Spleen (tissue), 11 donors: ENCODE data around the gene PSMA7. TPM values are rescaled to one million over a fixed set of nuclear protein-coding genes. Genes with fewer than 3 reads are reported as not detected.

ENCODE experiments used
- DNase-seq: peaks from one replicate; pipeline ENCODE4 v3.0.0-alpha.2; 2020
- H3K27ac ChIP-seq, 8 donors: fragments of 200-600 bp; sonication (generic) in 7 of 8; 1 replicate in 4 of 8; 2 replicates in 4 of 8; pipeline versions ENCODE4 v1.5.0 to v1.8.0; 2016 to 2021; ENCODE audit warnings: inconsistent platforms in 4 of 8, mild to moderate bottlenecking in 4 of 8, moderate library complexity in 1 of 8
- H3K27me3 ChIP-seq, 7 donors: fragments of 200-600 bp; sonication (generic) in 6 of 7; replicated peaks in 1 of 7; 1 replicate in 4 of 7; 2 replicates in 3 of 7; pipeline versions ENCODE4 v1.5.0 to v1.8.0; 2016 to 2021; ENCODE audit warnings: inconsistent platforms in 3 of 7, mild to moderate bottlenecking in 1 of 7
- H3K36me3 ChIP-seq, 6 donors: fragments of 200-600 bp; sonication (generic) in 5 of 6; 1 replicate in 4 of 6; 2 replicates in 2 of 6; pipeline versions ENCODE4 v1.5.0 to v1.8.0; 2016 to 2021; ENCODE audit warnings: inconsistent platforms in 2 of 6
- H3K4me1 ChIP-seq, 6 donors: fragments of 200-600 bp; sonication (generic) in 5 of 6; 1 replicate in 3 of 6; 2 replicates in 3 of 6; pipeline versions ENCODE4 v1.5.0 to v1.8.0; 2016 to 2021; ENCODE audit warnings: inconsistent platforms in 3 of 6
- H3K4me3 ChIP-seq, 8 donors: fragments of 200-600 bp; sonication (generic) in 7 of 8; 1 replicate in 4 of 8; 2 replicates in 4 of 8; pipeline versions ENCODE4 v1.5.0 to v1.8.0; 2016 to 2021; ENCODE audit warnings: inconsistent platforms in 4 of 8, mild to moderate bottlenecking in 4 of 8, moderate library complexity in 2 of 8
- H3K9me3 ChIP-seq, 8 donors: fragments of 200-600 bp; sonication (generic) in 7 of 8; 1 replicate in 4 of 8; 2 replicates in 4 of 8; pipeline versions ENCODE4 v1.5.0 to v1.8.0; 2016 to 2021; ENCODE audit warnings: inconsistent platforms in 4 of 8
- POLR2A ChIP-seq, 3 donors: fragments of 450-650 bp; IDR thresholded peaks; one replicate each; pipeline ENCODE4 v1.5.1; 2017; ENCODE audit warnings: antibody characterized with exemption in 3 of 3, mild to moderate bottlenecking in 1 of 3
- POLR2AphosphoS5 ChIP-seq, 3 donors: sonication (generic); formaldehyde crosslinking; IDR thresholded peaks; one replicate each; pipeline ENCODE4 v1.5.1; 2017; ENCODE audit warnings: antibody characterized with exemption in 3 of 3
- WGBS, 5 donors: extraction: QIAGEN DNeasy Blood & Tissue Kit in 3 of 5; methylation state at CpG; one replicate each; pipeline versions ENCODE4 v1.1.5 to v1.1.7; 2013 to 2018; 5-methylcytosine and 5-hydroxymethylcytosine counted together
- intact Hi-C: fragments of 100-400 bp; cut with DNase I; formaldehyde crosslinking; loops from one replicate; pipeline ENCODE4 v1.15.0; 2023; ENCODE audit warnings: low total_unique reads
- polyA plus RNA-seq, 3 donors: library from polyadenylated mRNA; stranded (reverse); fragments of 200-250 nt; gene quantifications; one replicate each; pipeline ENCODE4 v1.2.1, GENCODE V29; 2013
- total RNA-seq, 7 donors: library from RNA; depleted of rRNA in 3 of 7; stranded (reverse); fragments of >200 nt in 3 of 7; fragmentation: NEBNext Ultra II Directional in 4 of 7; extraction: Animal tissue kit (Norgen Biotek cat#: 25700) in 4 of 7; gene quantifications; one replicate each; pipeline versions ENCODE4 v1.1.0 to v1.2.1, GENCODE V29; 2016 to 2021
- TF ChIP-seq, protein P1 (sequence below), 11 experiments: fragments of 200-600 bp in 7 of 11; fragments of 450-650 bp in 4 of 11; sonication (generic) in 4 of 11; IDR thresholded peaks in 8 of 11; conservative IDR thresholded peaks in 3 of 11; 1 replicate in 7 of 11; 2 replicates in 4 of 11; pipeline versions ENCODE4 v1.4.0 to v1.8.0; 2016 to 2021; ENCODE audit warnings: antibody characterized with exemption in 11 of 11, inconsistent platforms in 4 of 11, mild to moderate bottlenecking in 1 of 11
- donor health status: healthy with polysubstance abuse.
- donor health status: DM: no; HTN: no; CAD: no; lungs with moderate emphysema.
- donor health status: DM: no; HTN: no; CAD: no.
- donor health status: Bipolar disorder and iron deficiency.
- donor health status: healthy.
- donor health status: DM: no; HTN: no; CAD: no.
- donor health status: DM: yes; HTN: yes; CAD: no.

PSMA7 gene
- total and polyA plus RNA-seq, 10 donors: 157 to 281 (median 184) TPM

DNA sequence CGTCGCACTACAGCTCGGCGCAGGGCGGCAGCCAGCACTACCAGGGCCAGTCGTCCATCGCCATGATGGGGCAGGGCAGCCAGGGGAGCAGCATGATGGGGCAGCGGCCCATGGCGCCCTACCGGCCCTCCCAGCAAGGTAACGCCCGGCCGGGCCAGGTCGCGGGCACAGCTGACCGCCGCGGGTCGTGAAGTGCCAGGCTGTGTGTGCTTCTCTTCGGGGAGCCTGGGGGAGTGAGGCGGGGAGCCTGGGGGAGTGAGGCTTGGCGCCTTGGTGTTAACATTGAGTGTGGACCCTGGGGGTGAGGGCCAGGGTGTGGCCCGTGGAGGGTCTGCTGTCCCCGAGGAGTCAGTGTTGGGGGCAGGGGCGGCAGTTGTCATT lies 20.3 kb upstream of the PSMA7 start:
- WGBS, 5 donors: 91 to 98% (median 96%) methylated on average over 14 to 25 of the region's 25 CpGs
- H3K36me3 ChIP-seq: peaks cover 0 to 97% (median 73%) of the 10 kb centered on the region in 6 donors
- H3K4me1 ChIP-seq: peaks cover 0 to 4% (median 0%) of the 10 kb centered on the region in 6 donors
- DNase-seq: no peak
- no peaks in the 10 kb centered on the region for H3K27me3 ChIP-seq
- H3K9me3 ChIP-seq: no peaks in the 10 kb centered on the region
- no peak overlapping the region for H3K4me3 ChIP-seq
- intact Hi-C loops: no loop called here
- TF ChIP-seq POLR2A (IDR thresholded peaks at IDR 0.05): no peak
- TF ChIP-seq, protein P1, sequence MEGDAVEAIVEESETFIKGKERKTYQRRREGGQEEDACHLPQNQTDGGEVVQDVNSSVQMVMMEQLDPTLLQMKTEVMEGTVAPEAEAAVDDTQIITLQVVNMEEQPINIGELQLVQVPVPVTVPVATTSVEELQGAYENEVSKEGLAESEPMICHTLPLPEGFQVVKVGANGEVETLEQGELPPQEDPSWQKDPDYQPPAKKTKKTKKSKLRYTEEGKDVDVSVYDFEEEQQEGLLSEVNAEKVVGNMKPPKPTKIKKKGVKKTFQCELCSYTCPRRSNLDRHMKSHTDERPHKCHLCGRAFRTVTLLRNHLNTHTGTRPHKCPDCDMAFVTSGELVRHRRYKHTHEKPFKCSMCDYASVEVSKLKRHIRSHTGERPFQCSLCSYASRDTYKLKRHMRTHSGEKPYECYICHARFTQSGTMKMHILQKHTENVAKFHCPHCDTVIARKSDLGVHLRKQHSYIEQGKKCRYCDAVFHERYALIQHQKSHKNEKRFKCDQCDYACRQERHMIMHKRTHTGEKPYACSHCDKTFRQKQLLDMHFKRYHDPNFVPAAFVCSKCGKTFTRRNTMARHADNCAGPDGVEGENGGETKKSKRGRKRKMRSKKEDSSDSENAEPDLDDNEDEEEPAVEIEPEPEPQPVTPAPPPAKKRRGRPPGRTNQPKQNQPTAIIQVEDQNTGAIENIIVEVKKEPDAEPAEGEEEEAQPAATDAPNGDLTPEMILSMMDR (IDR thresholded peaks at IDR 0.05 in 8 of 11, conservative IDR thresholded peaks at IDR 0.05 in 3 of 11): no peak
- TF ChIP-seq POLR2AphosphoS5 (IDR thresholded peaks at IDR 0.05): no peak
- no peak overlapping the region for H3K27ac ChIP-seq

DNA sequence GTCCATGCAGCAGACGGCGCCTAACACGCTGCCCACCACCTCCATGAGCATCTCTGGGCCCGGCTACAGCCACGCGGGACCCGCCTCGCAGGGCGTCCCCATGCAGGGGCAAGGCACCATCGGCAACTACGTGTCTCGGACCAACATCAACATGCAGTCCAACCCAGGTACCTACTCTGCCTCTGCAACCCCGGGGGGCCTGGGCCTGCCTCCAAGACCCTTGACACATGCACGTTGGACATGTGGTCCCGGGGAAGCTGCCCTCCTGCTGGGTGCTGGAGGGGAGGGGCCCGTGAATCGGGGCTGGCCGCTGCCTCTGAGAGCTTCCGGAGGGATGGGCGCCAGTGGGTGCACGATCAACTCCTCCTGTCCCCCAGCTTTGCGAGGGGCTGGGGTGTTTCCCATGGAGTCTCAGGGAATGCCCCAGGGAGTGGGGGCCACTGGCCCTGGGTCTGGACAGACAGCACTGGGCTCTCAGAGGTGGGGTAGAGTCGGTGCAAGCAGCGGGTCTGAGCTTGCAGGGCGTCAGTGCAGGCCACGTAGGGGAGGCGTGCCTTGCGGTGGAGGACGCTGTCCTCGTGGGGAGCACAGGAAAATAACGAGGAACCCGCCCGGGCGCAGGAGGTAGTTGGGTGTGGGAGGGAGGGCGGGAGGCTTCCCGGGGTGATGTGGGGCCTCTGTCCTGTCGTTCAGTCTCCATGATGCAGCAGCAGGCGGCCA lies 19.7 kb upstream of the PSMA7 start:
- Histone ChIP-seq H3K27ac (no peak overlapping the region), H3K36me3 (peaks cover 0 to 93% (median 68%) of the 10 kb centered on the region in 6 donors), H3K4me3 (no peak overlapping the region), H3K4me1 (peaks cover 0 to 4% (median 0%) of the 10 kb centered on the region in 6 donors), H3K27me3 (no peaks in the 10 kb centered on the region), H3K9me3 (no peaks in the 10 kb centered on the region)
- no peak for DNase-seq
- WGBS, 5 donors: 92 to 97% (median 96%) methylated on average over 23 to 38 of the region's 38 CpGs
- TF ChIP-seq POLR2AphosphoS5 (IDR thresholded peaks at IDR 0.05) (no peak), POLR2A (IDR thresholded peaks at IDR 0.05) (no peak)
- TF ChIP-seq, protein P1 (IDR thresholded peaks at IDR 0.05 in 8 of 11, conservative IDR thresholded peaks at IDR 0.05 in 3 of 11): no peak
- intact Hi-C loops: no loop called here

DNA sequence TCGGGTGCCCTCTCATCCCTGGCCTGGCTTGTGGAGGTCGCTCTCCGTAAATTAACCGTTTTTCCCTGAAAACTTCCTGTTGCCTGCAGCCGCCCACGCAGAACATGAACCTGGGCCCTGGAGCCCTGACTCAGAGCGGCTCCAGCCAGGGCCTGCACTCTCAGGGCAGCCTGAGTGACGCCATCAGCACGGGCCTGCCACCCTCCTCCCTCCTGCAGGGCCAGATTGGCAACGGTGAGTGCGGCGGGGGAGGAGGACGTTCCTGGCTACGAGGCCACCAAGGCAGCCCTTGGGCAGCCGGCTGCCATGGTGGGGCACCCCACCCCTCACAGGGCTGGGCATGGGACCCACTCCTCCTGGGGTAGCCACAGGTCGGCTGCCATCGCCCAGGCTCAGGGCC lies 18.2 kb upstream of the PSMA7 start:
- H3K27ac ChIP-seq: no peak overlapping the region
- TF ChIP-seq POLR2AphosphoS5 (IDR thresholded peaks at IDR 0.05) (no peak), POLR2A (IDR thresholded peaks at IDR 0.05) (no peak)
- TF ChIP-seq, protein P1 (IDR thresholded peaks at IDR 0.05 in 8 of 11, conservative IDR thresholded peaks at IDR 0.05 in 3 of 11): no peak
- intact Hi-C loops: no loop called here
- no peaks in the 10 kb centered on the region for H3K27me3 ChIP-seq
- H3K4me1 ChIP-seq: peaks cover 6 to 17% (median 10%) of the 10 kb centered on the region in 6 donors
- no peaks in the 10 kb centered on the region for H3K9me3 ChIP-seq
- H3K4me3 ChIP-seq: no peak overlapping the region
- DNase-seq: no peak
- H3K36me3 ChIP-seq: peaks cover 0 to 78% (median 57%) of the 10 kb centered on the region in 6 donors
- 88 to 95% (median 93%) methylated on average over 3 to 17 of the region's 17 CpGs for WGBS, 5 donors

GRCh38 chr20:62160876-62161275 lies 17.7 kb upstream of the PSMA7 start:
- Histone ChIP-seq H3K36me3 (peaks cover 0 to 78% (median 52%) of the 10 kb centered on the region in 6 donors), H3K9me3 (no peaks in the 10 kb centered on the region), H3K4me1 (peaks cover 6 to 21% (median 11%) of the 10 kb centered on the region in 6 donors), H3K4me3 (no peak overlapping the region), H3K27ac (no peak overlapping the region), H3K27me3 (no peaks in the 10 kb centered on the region)
- no peak for DNase-seq
- WGBS, 5 donors: 93 to 96% (median 95%) methylated on average over 15 to 17 of the region's 17 CpGs
- intact Hi-C loops: no loop called here
- TF ChIP-seq, protein P1 (IDR thresholded peaks at IDR 0.05 in 8 of 11, conservative IDR thresholded peaks at IDR 0.05 in 3 of 11): no peak
- TF ChIP-seq POLR2A (IDR thresholded peaks at IDR 0.05): no peak
- TF ChIP-seq POLR2AphosphoS5 (IDR thresholded peaks at IDR 0.05): no peak
